Retinal pigment epithelial cell (primary cell): ENCODE measurements around the gene RNU6-8.

Experiments
- DNase-seq: peaks from one replicate; pipeline ENCODE4 v3.0.0-alpha.2; 2010; ENCODE audit warnings: low read depth
- H3K4me3 ChIP-seq: 2 replicates; pipeline ENCODE4 v1.5.1; 2011; ENCODE audit warnings: mild to moderate bottlenecking, low read length, control low read depth, moderate library complexity
- TF ChIP-seq, protein P1 (sequence below): conservative IDR thresholded peaks from 2 replicates; pipeline ENCODE4 v1.5.1; 2011; ENCODE audit warnings: low read depth, low read length, control low read depth, inconsistent platforms

RNU6-8 gene

GRCh38 chr14:32200368-32201192 is 2.5 kb downstream of the RNU6-8 start:
- DNase-seq = no peak
- TF ChIP-seq, protein P1, sequence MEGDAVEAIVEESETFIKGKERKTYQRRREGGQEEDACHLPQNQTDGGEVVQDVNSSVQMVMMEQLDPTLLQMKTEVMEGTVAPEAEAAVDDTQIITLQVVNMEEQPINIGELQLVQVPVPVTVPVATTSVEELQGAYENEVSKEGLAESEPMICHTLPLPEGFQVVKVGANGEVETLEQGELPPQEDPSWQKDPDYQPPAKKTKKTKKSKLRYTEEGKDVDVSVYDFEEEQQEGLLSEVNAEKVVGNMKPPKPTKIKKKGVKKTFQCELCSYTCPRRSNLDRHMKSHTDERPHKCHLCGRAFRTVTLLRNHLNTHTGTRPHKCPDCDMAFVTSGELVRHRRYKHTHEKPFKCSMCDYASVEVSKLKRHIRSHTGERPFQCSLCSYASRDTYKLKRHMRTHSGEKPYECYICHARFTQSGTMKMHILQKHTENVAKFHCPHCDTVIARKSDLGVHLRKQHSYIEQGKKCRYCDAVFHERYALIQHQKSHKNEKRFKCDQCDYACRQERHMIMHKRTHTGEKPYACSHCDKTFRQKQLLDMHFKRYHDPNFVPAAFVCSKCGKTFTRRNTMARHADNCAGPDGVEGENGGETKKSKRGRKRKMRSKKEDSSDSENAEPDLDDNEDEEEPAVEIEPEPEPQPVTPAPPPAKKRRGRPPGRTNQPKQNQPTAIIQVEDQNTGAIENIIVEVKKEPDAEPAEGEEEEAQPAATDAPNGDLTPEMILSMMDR = no peak
- peak overlapping the region; percentile 86 for H3K4me3 ChIP-seq

- TF ChIP-seq, protein P1 = no peak
- H3K4me3 ChIP-seq = no peak overlapping the region
- DNase-seq = no peak
Observed at GRCh38 chr14:32197919-32198318, 5.2 kb downstream of the RNU6-8 start.

GRCh38 chr14:32195636-32196035 is 7.4 kb downstream of the RNU6-8 start:
- H3K4me3 ChIP-seq = no peak overlapping the region
- TF ChIP-seq, protein P1 = no peak
- no peak for DNase-seq

- H3K4me3 ChIP-seq = no peak overlapping the region
- TF ChIP-seq, protein P1 = no peak
- DNase-seq = no peak
Observed at GRCh38 chr14:32193532-32193931, 9.5 kb downstream of the RNU6-8 start.

GRCh38 chr14:32192712-32193373 is 10.2 kb downstream of the RNU6-8 start:
- TF ChIP-seq, protein P1 = no peak
- no peak for DNase-seq
- no peak overlapping the region for H3K4me3 ChIP-seq

- no peak for DNase-seq
- no peak overlapping the region for H3K4me3 ChIP-seq
- TF ChIP-seq, protein P1 = no peak
Observed at GRCh38 chr14:32190673-32191072, 12.4 kb downstream of the RNU6-8 start.

GRCh38 chr14:32189811-32190210 is 13.3 kb downstream of the RNU6-8 start:
- TF ChIP-seq, protein P1 = no peak
- DNase-seq = no peak
- H3K4me3 ChIP-seq = no peak overlapping the region
